T-helper 22 cell (primary cell): ENCODE results near the gene EVI2B.
"Not testable (repeated sequence)": the region's sequence is repeated elsewhere in the genome, so short reads cannot be mapped to it uniquely, and the experiment has no call there.

Experiments used
- DNase-seq: peaks from one replicate; pipeline ENCODE4 v3.0.0-alpha.2; 2020; ENCODE audit warnings: low read depth

Gene EVI2B

GRCh38 chr17:31272236-31272635 lies 41.6 kb downstream of the EVI2B start:
- DNase-seq = no peak

GRCh38 chr17:31269578-31269983 lies 44.3 kb downstream of the EVI2B start:
- DNase-seq = no peak

GRCh38 chr17:31269036-31269577 lies 44.7 kb downstream of the EVI2B start:
- DNase-seq = no peak

GRCh38 chr17:31266042-31266441 lies 47.8 kb downstream of the EVI2B start:
- DNase-seq = no peak

GRCh38 chr17:31262923-31263322 lies 50.9 kb downstream of the EVI2B start:
- DNase-seq = not testable (repeated sequence)

GRCh38 chr17:31261601-31262000 lies 52.3 kb downstream of the EVI2B start:
- DNase-seq = no peak

GRCh38 chr17:31260151-31260550 lies 53.7 kb downstream of the EVI2B start:
- no peak for DNase-seq

GRCh38 chr17:31256936-31257335 lies 56.9 kb downstream of the EVI2B start:
- DNase-seq = no peak

- DNase-seq = no peak
Measured at GRCh38 chr17:31254654-31255053, 59.2 kb downstream of the EVI2B start.
